Colonic mucosa (tissue), 4 donors: Measurements from ENCODE around the gene BRCC3. TPM values are rescaled to one million over a fixed set of nuclear protein-coding genes. Genes with fewer than 3 reads are reported as not detected.

Source experiments
- DNase-seq: peaks from one replicate; pipeline ENCODE4 v3.0.0-alpha.2; 2020
- H3K27ac ChIP-seq: fragments of 200-600 bp; one replicate; pipeline ENCODE4 v1.8.0; 2021
- H3K27me3 ChIP-seq: fragments of 200-600 bp; one replicate; pipeline ENCODE4 v1.8.0; 2021
- H3K36me3 ChIP-seq: fragments of 200-600 bp; one replicate; pipeline ENCODE4 v1.8.0; 2021
- H3K4me1 ChIP-seq: fragments of 200-600 bp; one replicate; pipeline ENCODE4 v1.8.0; 2021; ENCODE audit warnings: mild to moderate bottlenecking
- H3K4me3 ChIP-seq: fragments of 200-600 bp; one replicate; pipeline ENCODE4 v1.8.0; 2021
- H3K9ac ChIP-seq, 2 donors: one replicate each; pipeline ENCODE4 v1.7.0; 2013; ENCODE audit warnings: control low read depth in 2 of 2, low read depth in 2 of 2, low read length in 2 of 2
- H3K9me3 ChIP-seq: fragments of 200-600 bp; one replicate; pipeline ENCODE4 v1.8.0; 2021
- CTCF ChIP-seq: fragments of 200-600 bp; IDR thresholded peaks from one replicate; pipeline ENCODE4 v1.8.0; 2022; ENCODE audit warnings: antibody characterized with exemption, mild to moderate bottlenecking
- intact Hi-C: fragments of 100-400 bp; cut with DNase I; formaldehyde crosslinking; loops from one replicate; pipeline ENCODE4 v1.14.1; 2022
- total RNA-seq, 2 donors: library from RNA; stranded (reverse); fragmentation: NEBNext Ultra II Directional in 1 of 2; extraction: Animal tissue kit (Norgen Biotek cat#: 25700) in 1 of 2; gene quantifications; one replicate each; pipeline ENCODE4 v1.2.1, GENCODE V29; 2021
- donor health status: healthy.
- donor health status: DM: no; HTN: no; CAD: no.
- donor health status: DM: no; HTN: no; CAD: no.

The BRCC3 gene
- total RNA-seq, 2 donors from 2014 or later, result 45.6 to 45.9 TPM

- DNase-seq, result no peak
- H3K9ac ChIP-seq, result no peak overlapping the region
- no peaks in the 10 kb centered on the region for H3K36me3 ChIP-seq
- intact Hi-C loops, result no loop called here
- H3K27ac ChIP-seq, result no peak overlapping the region
- no peak for TF ChIP-seq CTCF
- H3K4me1 ChIP-seq, result no peaks in the 10 kb centered on the region
- H3K4me3 ChIP-seq, result no peak overlapping the region
- H3K9me3 ChIP-seq, result no peaks in the 10 kb centered on the region
- no peaks in the 10 kb centered on the region for H3K27me3 ChIP-seq
These were observed 25.0 kb upstream of the BRCC3 start for GRCh38 chrX:155046129-155046810.

DNA sequence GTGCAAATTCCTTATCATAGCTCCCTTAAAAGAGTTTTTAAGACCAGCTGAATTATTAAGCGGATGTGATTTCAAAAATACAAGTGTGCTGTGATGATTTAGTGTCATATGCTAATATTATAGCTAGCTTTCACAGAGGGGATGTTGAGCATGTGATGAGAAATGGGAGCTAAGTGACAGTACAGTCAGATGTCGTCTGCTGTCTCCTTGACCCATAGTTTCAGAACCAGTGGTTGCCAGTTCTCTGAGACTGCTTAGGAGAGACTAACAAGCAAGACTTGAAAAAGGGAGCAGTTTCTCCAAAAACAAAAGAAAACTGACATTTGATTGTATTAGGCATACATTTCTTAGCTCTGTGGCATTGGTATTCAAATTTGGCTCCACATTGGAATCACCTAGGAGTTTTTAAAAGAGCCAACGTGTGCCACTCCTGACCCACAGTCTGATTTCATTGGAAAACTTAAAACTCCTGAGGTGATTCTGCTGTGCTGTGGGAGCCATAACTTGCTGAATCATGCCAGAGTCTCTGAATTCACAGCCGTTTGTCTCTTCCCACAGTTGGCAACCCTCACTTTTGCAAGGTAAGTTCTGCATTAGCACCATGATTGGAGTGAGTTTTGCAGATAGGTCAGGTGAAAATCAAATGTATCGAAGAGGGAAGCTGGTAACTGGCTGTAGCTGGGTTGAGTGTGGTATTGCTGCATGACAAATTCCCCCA, 24.3 kb upstream of the BRCC3 start:
- H3K27ac ChIP-seq, result no peak overlapping the region
- intact Hi-C loops, result no loop called here
- no peak overlapping the region for H3K4me3 ChIP-seq
- no peak overlapping the region for H3K9ac ChIP-seq
- no peaks in the 10 kb centered on the region for H3K27me3 ChIP-seq
- no peak for DNase-seq
- TF ChIP-seq CTCF, result no peak
- no peaks in the 10 kb centered on the region for H3K4me1 ChIP-seq
- no peaks in the 10 kb centered on the region for H3K36me3 ChIP-seq
- H3K9me3 ChIP-seq, result no peaks in the 10 kb centered on the region

DNA sequence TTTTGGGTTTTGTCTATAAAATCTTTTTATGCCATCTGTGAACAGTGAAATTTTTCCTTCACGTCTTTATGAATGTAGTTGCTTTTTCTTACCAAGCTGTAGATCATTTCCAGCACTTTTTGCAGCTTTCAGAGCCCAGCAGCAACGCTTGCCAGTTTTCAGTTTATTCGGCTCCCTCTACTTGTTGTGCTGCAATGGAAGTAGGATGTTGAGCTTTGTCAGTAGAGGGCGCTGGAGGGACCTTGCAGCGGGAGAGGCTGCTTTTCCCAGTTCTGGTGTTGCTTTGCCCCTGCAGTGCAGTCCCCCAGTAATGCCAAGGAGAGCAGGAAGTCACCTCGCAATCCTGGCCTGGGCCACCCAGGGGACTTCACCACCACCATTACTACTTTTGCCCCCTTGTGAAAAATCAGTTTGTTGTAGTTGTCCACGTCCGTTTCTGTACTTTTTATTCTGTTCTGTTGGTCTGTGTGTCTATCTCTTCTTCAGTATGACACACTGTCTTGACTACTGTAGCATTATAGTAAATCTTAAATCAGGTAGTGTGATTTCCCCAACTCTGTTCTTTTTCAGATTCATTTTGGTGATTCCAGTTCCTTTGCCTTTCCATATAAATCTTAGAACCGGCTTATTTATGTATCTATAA, 22.2 kb upstream of the BRCC3 start:
- Histone ChIP-seq H3K36me3 (no peaks in the 10 kb centered on the region), H3K4me1 (no peaks in the 10 kb centered on the region), H3K4me3 (no peak overlapping the region), H3K9ac (no peak overlapping the region), H3K27ac (no peak overlapping the region), H3K9me3 (no peaks in the 10 kb centered on the region), H3K27me3 (no peaks in the 10 kb centered on the region)
- TF ChIP-seq CTCF, result peak; percentile 46
- intact Hi-C loops, result no loop called here
- peak; percentile 71 for DNase-seq

DNA sequence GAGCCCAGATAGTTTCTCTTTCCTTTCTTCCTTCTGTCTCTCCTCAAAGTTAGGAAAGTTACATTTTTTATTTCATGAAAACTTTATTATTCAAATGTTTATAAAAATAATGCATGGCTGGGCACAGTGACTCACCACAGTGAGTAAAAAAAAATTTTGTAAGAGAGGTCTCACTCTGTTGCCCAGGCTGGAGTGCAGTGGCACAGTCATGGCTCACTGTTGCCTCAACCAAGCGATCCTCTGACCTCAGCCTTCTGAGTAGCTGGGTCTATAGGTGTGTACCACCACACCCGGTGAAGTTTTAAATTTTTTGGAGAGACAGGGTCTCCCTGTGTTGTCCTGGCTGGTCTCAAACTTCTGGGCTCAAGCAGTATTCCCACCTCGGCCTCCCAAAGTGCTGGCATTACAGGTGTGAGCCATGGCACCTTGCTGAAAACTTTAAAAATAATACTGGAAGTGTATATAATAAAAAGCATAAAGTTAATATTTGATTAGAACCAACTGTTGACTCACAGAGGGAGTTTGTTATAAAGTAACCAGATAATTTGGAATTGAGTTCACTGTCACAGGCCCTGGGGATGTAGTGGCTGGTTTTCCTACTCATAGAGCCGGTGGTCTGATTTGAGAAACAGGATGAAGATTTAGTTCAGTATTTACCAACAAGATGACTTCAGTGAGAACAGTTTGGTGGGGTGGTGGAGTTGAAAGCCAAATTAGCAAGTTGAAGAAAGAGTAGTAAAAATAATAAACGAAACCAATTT, 18.4 kb upstream of the BRCC3 start:
- H3K4me1 ChIP-seq, result no peaks in the 10 kb centered on the region
- DNase-seq, result no peak
- H3K36me3 ChIP-seq, result no peaks in the 10 kb centered on the region
- H3K27me3 ChIP-seq, result no peaks in the 10 kb centered on the region
- no peak overlapping the region for H3K27ac ChIP-seq
- intact Hi-C loops, result no loop called here
- H3K4me3 ChIP-seq, result no peak overlapping the region
- H3K9ac ChIP-seq, result no peak overlapping the region
- no peak for TF ChIP-seq CTCF
- no peaks in the 10 kb centered on the region for H3K9me3 ChIP-seq

- H3K27me3 ChIP-seq, result no peaks in the 10 kb centered on the region
- H3K4me3 ChIP-seq, result no peak overlapping the region
- no peaks in the 10 kb centered on the region for H3K4me1 ChIP-seq
- no peak overlapping the region for H3K27ac ChIP-seq
- H3K9me3 ChIP-seq, result no peaks in the 10 kb centered on the region
- H3K9ac ChIP-seq, result no peak overlapping the region
- TF ChIP-seq CTCF, result no peak
- intact Hi-C loops, result no loop called here
- no peak for DNase-seq
- H3K36me3 ChIP-seq, result no peaks in the 10 kb centered on the region
These were observed 17.7 kb upstream of the BRCC3 start for GRCh38 chrX:155053656-155054055.
